ENCODE results near the gene NRP2. TPM values are rescaled to one million over a fixed set of nuclear protein-coding genes. Genes with fewer than 3 reads are reported as not detected.

Gene NRP2
- total RNA-seq, 1 experiment from 2014 or later, result 1.2 TPM

DNA sequence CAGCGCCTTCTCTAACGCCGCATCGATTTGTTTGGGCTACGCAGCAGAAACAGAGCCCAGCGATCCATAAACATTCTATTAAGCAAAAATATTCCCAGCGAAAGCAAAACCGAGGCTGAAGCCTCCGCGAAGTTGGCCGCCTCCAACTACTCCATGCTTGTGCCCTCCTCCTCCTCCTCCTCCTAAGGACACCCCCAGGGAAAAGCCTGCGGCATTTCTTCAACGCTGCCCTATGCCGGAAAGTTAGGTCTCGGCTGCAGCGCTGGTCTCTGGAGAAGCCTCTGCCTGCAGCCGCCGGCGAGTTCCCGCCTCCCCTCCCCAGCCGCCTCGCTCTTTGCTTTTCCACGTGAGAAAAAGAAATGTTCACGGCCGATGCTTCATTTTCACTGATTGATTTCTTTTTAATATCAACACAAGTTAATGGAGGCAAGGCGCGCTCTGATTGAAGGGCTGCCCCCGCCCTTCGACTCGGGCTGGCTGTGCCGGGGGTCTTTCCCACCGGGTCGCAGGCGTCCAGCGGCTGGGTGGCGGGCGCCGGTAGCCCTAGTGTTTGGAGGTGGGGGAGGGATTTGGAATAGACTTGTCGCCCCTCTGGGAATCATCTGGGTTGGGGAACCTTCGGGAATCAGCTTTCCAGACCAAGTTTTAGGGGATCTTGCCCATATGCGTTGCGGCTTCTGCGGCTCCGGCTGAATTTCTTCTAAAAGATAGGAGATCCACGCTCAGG, 3.9 kb downstream of the NRP2 start:
- ChIA-PET POLR2A (no interaction called here), CTCF (no interaction called here), RAD21 (ENCODE audit: low non-redundant PET in 1 of 2, low total read pairs in 2 of 2, uncharacterized antibody in 2 of 2, unreplicated experiment in 2 of 2) (no interaction called here)
- Histone ChIP-seq H3K9me2 (ENCODE audit: insufficient read depth) (no peaks in the 10 kb centered on the region), H3K4me3 (replicated peaks in 1 of 2; ENCODE audit: low read depth in 1 of 2, low read length in 2 of 2) (no peak overlapping the region), H4K20me1 (ENCODE audit: insufficient read depth) (no peaks in the 10 kb centered on the region), H3K27me3 (ENCODE audit: insufficient read depth, low read length) (peaks cover 8% of the 10 kb centered on the region; the same call in 1 of the 2 replicates), H3K9ac (ENCODE audit: low read length) (no peak overlapping the region), H2AFZ (ENCODE audit: low read depth, low read length, poor library complexity, severe bottlenecking) (no peak overlapping the region), H3K36me3 (ENCODE audit: control insufficient read depth in 1 of 2, insufficient read depth in 2 of 2, low read length in 2 of 2) (no peaks in the 10 kb centered on the region), H3K4me1 (ENCODE audit: control insufficient read depth in 1 of 2, insufficient read depth in 2 of 2, low read length in 2 of 2) (peaks cover 4 to 28% of the 10 kb centered on the region in 2 experiments; a peak in 3 of 4 replicates), H3K27ac (ENCODE audit: low read depth, low read length) (no peak overlapping the region), H3K79me2 (ENCODE audit: insufficient read depth, low read length) (no peaks in the 10 kb centered on the region), H3K9me3 (ENCODE audit: control insufficient read depth in 1 of 2, insufficient read depth in 1 of 2, low read depth in 1 of 2, low read length in 2 of 2) (no peaks in the 10 kb centered on the region), H3K4me2 (ENCODE audit: low read length) (no peak overlapping the region)
- no TSS peak for BruUV-seq (replicated peaks)
- no peak for TF ChIP-seq EZH2phosphoT487 (IDR thresholded peaks at IDR 0.05; ENCODE audit: borderline replicate concordance)
- no peak for TF ChIP-seq ZNF274 (IDR thresholded peaks at IDR 0.05; ENCODE audit: low read depth, low read length)
- TF ChIP-seq EZH2 (IDR thresholded peaks at IDR 0.05), result no peak
- no peak for TF ChIP-seq EGR1 (IDR thresholded peaks at IDR 0.05; ENCODE audit: low read depth)
- TF ChIP-seq TCF7L2 (IDR thresholded peaks at IDR 0.05; ENCODE audit: borderline replicate concordance, extremely low read depth, insufficient read depth, insufficient read length), result no peak
- TF ChIP-seq ZFX (IDR thresholded peaks at IDR 0.05), result no peak
- no peak for TF ChIP-seq ELF1 (IDR thresholded peaks at IDR 0.05; ENCODE audit: borderline replicate concordance, low read depth)
- no peak for TF ChIP-seq CEBPB (IDR thresholded peaks at IDR 0.05; ENCODE audit: low read depth)
- TF ChIP-seq CBX3 (IDR thresholded peaks at IDR 0.05; ENCODE audit: low read depth), result no peak
- TF ChIP-seq, protein P1, sequence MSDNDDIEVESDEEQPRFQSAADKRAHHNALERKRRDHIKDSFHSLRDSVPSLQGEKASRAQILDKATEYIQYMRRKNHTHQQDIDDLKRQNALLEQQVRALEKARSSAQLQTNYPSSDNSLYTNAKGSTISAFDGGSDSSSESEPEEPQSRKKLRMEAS (IDR thresholded peaks at IDR 0.05), result no peak
- TF ChIP-seq, protein P2, sequence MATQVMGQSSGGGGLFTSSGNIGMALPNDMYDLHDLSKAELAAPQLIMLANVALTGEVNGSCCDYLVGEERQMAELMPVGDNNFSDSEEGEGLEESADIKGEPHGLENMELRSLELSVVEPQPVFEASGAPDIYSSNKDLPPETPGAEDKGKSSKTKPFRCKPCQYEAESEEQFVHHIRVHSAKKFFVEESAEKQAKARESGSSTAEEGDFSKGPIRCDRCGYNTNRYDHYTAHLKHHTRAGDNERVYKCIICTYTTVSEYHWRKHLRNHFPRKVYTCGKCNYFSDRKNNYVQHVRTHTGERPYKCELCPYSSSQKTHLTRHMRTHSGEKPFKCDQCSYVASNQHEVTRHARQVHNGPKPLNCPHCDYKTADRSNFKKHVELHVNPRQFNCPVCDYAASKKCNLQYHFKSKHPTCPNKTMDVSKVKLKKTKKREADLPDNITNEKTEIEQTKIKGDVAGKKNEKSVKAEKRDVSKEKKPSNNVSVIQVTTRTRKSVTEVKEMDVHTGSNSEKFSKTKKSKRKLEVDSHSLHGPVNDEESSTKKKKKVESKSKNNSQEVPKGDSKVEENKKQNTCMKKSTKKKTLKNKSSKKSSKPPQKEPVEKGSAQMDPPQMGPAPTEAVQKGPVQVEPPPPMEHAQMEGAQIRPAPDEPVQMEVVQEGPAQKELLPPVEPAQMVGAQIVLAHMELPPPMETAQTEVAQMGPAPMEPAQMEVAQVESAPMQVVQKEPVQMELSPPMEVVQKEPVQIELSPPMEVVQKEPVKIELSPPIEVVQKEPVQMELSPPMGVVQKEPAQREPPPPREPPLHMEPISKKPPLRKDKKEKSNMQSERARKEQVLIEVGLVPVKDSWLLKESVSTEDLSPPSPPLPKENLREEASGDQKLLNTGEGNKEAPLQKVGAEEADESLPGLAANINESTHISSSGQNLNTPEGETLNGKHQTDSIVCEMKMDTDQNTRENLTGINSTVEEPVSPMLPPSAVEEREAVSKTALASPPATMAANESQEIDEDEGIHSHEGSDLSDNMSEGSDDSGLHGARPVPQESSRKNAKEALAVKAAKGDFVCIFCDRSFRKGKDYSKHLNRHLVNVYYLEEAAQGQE (IDR thresholded peaks at IDR 0.05; ENCODE audit: low read depth), result no peak
- TF ChIP-seq, protein P3, sequence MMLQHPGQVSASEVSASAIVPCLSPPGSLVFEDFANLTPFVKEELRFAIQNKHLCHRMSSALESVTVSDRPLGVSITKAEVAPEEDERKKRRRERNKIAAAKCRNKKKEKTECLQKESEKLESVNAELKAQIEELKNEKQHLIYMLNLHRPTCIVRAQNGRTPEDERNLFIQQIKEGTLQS (IDR thresholded peaks at IDR 0.05), result no peak
- TF ChIP-seq FOSL1 (IDR thresholded peaks at IDR 0.05; ENCODE audit: low read depth), result no peak
- no peak for TF ChIP-seq YY1 (IDR thresholded peaks at IDR 0.05; ENCODE audit: extremely low read depth, insufficient replicate concordance, low read depth, low read length)
- TF ChIP-seq, protein P4, sequence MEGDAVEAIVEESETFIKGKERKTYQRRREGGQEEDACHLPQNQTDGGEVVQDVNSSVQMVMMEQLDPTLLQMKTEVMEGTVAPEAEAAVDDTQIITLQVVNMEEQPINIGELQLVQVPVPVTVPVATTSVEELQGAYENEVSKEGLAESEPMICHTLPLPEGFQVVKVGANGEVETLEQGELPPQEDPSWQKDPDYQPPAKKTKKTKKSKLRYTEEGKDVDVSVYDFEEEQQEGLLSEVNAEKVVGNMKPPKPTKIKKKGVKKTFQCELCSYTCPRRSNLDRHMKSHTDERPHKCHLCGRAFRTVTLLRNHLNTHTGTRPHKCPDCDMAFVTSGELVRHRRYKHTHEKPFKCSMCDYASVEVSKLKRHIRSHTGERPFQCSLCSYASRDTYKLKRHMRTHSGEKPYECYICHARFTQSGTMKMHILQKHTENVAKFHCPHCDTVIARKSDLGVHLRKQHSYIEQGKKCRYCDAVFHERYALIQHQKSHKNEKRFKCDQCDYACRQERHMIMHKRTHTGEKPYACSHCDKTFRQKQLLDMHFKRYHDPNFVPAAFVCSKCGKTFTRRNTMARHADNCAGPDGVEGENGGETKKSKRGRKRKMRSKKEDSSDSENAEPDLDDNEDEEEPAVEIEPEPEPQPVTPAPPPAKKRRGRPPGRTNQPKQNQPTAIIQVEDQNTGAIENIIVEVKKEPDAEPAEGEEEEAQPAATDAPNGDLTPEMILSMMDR (IDR thresholded peaks at IDR 0.05 in 2 of 3, conservative IDR thresholded peaks at IDR 0.05 in 1 of 3; ENCODE audit: borderline replicate concordance in 1 of 3, insufficient read depth in 1 of 3, low read depth in 2 of 3, low read length in 2 of 3), result no peak
- TF ChIP-seq, protein P5, sequence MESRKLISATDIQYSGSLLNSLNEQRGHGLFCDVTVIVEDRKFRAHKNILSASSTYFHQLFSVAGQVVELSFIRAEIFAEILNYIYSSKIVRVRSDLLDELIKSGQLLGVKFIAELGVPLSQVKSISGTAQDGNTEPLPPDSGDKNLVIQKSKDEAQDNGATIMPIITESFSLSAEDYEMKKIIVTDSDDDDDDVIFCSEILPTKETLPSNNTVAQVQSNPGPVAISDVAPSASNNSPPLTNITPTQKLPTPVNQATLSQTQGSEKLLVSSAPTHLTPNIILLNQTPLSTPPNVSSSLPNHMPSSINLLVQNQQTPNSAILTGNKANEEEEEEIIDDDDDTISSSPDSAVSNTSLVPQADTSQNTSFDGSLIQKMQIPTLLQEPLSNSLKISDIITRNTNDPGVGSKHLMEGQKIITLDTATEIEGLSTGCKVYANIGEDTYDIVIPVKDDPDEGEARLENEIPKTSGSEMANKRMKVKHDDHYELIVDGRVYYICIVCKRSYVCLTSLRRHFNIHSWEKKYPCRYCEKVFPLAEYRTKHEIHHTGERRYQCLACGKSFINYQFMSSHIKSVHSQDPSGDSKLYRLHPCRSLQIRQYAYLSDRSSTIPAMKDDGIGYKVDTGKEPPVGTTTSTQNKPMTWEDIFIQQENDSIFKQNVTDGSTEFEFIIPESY (IDR thresholded peaks at IDR 0.05; ENCODE audit: extremely low read depth, insufficient replicate concordance, low read length), result no peak
- no peak for TF ChIP-seq RAD21 (IDR thresholded peaks at IDR 0.05; ENCODE audit: low read depth)
- ATAC-seq (no peak), DNase-seq (ENCODE audit: low read depth, low spot score) (no peak)
- intact Hi-C loops (cut with micrococcal nuclease), result loop anchor here (10.0 kb wide), 1 partner anchor 1541 kb away; no protein-coding TSS in a partner anchor

All from HCT116 (cell line).